ENCODE results near the gene PROZ.

PROZ gene

DNA sequence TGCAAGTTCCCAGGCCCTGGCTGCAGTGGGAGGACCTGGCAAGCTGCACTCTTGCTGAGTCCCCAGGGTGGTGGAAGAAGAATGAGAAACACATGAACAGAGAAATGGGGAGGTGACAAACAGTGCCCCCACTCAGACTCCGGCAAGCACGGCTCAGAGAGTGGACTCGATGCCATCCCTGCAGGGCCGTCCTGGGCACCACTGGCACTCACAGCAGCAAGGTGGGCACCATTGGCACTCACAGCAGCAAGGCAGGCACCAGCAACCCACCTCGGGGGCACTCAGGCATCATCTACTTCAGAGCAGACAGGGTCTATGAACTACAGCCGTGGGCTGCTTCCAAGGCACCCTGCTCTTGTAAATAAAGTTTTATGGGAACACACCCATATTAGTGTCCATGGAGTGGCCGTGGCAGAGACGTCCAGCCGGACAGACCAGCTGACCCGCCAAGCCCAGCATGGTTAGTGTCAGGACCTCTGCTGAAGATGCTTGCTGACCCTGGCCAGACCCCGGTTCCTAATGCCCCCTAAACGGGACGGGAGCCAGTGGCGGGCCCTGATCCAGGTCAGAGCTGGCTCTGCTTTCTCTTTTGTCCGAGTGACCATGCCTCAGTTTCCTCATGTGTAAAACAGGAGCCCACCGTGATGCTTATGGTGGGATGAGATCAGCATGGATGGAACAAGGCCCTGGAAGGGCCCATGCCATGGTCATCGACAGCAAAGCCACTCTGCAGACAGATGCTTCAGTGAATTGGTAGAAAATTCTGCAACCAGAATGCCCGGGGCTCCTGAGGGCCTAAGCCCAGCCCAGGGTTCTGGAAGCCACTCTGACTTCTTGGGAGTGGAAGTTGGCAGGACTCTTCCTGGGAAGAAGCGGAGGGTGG is 37.9 kb upstream of the PROZ start:
- no peak for DNase-seq

GRCh38 chr13:113121183-113121927 is 37.1 kb upstream of the PROZ start:
- no peak for DNase-seq

- DNase-seq = no peak
Measured at GRCh38 chr13:113121928-113122471, 36.4 kb upstream of the PROZ start.

GRCh38 chr13:113122550-113123225 is 35.8 kb upstream of the PROZ start, which contains the start of gene F10:
F10 (plus strand) TSS chr13:113122799; CDS start chr13:113122856, 57 bp downstream.
- no peak for DNase-seq

- no peak for DNase-seq
Measured at GRCh38 chr13:113123226-113124201, 34.9 kb upstream of the PROZ start.

DNA sequence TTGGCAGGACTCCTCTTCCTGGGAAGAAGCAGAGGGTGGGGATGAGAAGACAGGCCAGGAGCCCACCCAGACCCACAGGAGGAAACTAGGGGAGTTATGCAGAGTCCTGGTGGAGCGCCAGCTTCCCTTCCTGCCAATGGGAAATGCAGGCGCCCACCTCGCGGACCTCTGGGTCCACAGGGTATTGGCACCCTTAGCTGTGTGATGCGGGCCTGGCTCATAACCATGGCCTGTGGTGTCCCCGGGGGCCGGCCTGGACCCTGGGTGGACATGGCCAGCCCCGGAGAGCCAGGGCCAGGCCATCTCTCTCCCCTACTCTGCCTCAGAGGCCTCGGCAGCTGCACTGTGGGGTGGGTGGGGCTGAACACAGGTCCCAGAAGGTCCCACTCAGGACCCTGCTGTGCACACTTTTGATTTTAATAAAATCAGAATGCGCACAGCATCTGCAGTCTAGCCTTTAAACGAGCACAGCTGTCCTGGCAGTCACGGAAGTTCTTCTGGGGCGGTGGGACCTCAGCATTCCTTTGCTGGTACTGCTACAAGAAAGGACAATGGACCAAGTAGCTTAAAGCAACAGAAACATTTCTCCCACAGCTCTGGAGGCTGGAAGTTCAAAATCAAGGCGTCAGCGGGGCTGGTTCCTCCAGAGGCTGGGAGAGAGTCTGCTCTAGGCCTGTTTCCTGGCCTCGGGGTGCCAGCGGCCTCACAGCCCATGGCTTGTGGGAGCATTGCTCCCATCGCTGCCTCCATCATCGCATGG is 34.1 kb upstream of the PROZ start:
- no peak for DNase-seq

DNA sequence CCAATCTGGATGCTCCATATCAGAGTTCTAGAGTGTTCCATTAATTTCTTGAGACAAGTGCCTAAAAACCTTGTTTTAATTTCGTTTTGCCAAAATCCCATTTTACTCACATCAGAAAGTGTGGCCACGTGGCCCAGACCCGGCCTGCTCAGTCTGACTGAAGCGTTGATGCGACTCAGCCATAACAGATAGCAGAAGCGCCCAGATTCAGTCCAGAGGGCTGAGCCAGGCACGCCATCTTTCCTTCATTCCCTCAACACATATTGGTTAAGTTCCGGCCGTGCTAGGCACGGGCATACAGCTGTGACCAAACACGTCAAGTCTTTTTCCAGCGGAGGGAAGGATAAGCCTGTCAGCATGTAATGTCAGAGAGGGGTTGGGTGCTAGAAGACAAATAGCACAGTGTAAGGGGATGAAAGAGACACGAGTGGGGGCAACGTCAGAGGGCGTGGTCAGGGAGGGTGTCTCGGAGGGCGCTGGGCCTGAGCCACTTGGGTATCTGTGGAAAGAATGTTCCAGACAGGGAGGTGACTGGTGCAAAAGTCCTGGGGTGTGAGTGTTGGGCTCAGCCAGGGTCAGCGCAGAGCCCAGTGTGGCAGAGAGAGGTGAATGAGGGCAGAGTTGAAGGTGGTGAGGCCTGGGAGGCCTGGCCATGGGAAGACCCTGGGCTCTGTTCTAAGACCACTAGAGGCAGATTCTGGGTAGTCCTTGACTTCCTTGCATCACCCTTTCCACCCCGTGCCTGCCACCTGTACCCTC is 32.8 kb upstream of the PROZ start:
- DNase-seq = no peak

- no peak for DNase-seq
Measured at GRCh38 chr13:113126265-113127150, 31.9 kb upstream of the PROZ start.

DNA sequence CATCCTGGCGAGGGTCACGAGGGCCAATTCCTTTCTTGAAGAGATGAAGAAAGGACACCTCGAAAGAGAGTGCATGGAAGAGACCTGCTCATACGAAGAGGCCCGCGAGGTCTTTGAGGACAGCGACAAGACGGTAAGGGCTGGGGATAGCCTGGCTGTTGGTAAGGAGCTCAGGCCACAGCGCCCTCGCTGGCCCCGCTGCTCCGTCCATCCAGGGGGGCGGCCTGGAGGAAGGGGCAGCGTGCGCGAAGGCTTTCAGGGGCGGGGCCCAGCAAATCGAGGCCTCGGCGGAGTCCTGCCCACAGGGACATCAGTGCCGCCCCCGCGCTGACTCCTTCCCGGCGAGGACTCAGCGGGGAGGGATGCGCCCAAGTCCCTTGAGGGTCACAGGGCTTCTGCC is 29.0 kb upstream of the PROZ start:
- DNase-seq = no peak

DNA sequence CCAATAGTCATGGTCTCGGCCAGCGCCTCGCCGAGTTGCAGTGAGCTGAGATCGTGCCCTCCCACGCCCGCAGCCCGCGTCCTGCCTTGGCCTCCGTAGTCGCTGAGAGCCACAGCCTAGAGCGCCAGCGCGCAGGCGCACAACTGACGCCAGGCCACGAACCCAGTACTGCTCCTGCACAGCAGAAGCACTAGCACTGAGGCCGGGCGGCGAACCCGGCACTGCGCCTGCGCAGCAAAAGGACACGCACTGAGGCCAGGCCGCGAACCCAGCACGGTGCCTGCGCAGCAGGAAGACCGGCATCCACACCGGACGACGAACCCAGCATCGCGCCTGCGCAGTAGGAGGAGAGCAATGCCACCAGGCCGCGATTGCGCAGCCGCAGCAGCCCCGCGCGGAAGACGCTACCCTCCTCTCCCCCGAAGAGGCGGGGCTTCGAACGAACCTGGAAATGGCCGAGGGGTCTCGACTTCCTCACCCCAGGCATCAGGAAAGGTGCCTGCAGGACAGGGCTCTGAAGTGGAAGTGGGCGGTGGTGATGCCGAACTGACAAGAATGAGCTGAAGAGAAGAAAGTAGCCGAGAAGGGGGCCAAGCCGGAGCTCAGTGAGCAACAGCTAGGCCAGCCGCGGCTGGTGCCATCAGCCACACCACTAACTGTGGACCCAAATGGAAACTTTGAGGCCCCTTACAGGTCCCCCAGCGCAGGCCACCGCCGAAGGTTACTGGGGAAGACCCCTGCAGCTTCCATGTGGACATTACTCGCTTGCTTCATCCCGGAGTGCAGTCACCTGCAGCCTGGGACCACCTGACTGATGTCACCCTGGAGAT is 28.3 kb upstream of the PROZ start:
- no peak for DNase-seq

GRCh38 chr13:113135281-113135760 is 23.1 kb upstream of the PROZ start:
- no peak for DNase-seq

- DNase-seq = no peak
Measured at GRCh38 chr13:113137691-113138298, 20.7 kb upstream of the PROZ start.

- no peak for DNase-seq
Measured at GRCh38 chr13:113138792-113139551, 19.5 kb upstream of the PROZ start.

- DNase-seq = no peak
Measured at GRCh38 chr13:113139577-113139976, 18.9 kb upstream of the PROZ start.

GRCh38 chr13:113140677-113141600 is 17.5 kb upstream of the PROZ start:
- DNase-seq = no peak

GRCh38 chr13:113141601-113141970 is 16.9 kb upstream of the PROZ start:
- no peak for DNase-seq

Measured in NCI-H1436 treated with DMSO at 0.1 percent for 48 hours (cell line).